GM21423 (cell line): Measurements from ENCODE around the gene GRIK3.

Experiments
- ATAC-seq: cut with Tn5 transposase; IDR thresholded peaks from one replicate; pipeline ENCODE4 v1.9.1; 2021; ENCODE audit warnings: mild to moderate bottlenecking, moderate library complexity; ENCODE audit not compliant: unreplicated experiment

Gene GRIK3

DNA sequence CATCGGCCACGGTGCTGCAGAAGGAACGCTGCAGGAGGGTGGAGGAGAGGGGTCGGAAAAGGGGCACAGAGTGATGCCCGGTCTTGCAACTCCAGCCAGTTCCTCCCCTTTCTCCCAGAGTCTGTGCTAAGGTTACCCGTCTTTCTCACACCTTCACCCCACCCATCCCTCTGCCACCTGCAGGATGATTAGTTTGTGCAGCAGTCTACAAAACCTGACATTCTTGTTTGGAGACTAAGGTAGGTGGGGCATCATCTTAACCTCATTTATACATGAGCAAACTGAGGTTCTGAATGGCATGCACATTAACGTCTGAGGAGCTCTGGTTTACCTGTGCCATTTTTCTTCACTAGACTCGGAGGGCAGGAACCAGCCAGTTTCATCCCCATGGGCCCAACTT, 232.3 kb downstream of the GRIK3 start:
- no peak for ATAC-seq

DNA sequence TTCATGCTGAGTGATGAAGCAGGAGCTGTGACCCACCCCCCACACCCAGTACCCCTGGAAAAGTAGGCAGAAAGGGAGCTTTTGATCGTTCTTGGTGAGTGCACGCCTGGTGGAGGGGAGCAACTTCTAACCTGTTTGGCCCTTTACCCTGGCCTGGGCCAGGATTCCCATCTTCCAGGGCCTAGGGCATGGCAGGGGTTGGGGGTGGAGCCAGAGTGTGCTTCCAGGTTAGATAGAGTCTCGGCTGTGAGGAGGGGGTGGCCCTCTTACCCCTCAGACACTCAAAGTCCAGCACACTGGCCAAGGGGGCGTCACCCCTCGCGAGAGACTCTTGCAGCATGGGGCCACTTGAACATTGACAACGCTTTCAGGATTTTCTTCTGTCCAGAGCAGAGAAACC, 236.6 kb downstream of the GRIK3 start:
- ATAC-seq = no peak

DNA sequence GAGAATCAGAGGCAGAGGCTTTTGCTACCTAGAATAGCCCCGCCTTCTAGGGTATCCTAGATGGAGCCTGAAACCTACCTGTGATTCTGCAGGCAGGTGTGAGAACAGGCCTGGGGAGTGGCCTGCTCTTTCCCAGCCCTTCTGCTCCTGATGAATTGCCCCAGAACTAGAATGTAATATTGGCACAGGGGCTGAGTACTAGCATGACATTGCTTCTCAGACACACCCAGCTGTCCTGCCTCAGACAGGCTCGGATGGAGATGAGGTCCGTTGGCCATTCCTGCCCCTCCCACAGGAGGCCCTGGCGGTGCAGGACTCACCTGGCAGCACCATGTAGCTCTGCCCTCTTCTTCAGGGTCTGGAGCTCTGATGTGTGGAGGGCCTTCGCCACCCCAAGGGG, 237.6 kb downstream of the GRIK3 start:
- no peak for ATAC-seq

DNA sequence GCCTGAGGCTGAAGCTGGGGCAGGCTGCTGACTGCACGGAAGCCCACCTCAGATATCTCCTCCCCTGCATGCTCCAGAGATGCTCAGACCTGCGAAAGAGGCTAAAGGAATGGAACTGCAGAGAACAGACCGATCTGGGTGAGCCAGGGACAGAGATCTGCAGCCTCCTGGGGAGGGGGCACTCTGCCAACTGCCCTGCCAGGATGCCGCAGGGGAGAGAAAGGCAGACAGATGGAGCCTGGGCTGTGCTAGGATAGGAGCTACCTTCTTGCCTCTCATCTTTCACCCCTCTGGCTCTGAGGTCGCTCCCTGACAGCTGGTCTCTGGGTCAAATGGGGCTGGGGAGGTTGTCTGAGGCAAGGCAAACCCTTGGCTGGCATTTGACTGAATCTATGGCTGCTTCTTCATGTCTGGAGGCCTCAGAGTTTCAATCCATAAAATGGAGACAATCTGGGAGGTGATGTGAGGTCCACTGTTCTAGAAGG, 238.2 kb downstream of the GRIK3 start:
- ATAC-seq = no peak

DNA sequence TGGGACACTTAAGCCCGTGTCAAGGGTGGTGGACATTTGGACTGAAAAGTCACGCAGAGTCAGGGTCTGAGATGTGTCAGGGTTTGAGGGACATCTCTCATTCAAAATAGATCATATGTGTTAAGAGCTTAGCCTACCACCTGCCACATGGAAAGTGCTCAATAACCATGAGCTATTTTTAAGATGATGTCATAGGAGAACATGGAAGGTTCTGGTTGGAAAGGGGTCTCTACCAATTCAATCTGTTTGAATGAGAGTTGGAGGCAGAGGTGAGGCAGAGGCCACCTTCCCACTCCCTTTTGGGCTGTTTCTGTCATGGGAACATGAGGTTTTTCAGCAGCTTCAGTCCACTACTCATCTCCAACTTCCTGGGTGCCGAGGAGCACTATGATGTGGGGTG, 239.9 kb downstream of the GRIK3 start:
- ATAC-seq = no peak

DNA sequence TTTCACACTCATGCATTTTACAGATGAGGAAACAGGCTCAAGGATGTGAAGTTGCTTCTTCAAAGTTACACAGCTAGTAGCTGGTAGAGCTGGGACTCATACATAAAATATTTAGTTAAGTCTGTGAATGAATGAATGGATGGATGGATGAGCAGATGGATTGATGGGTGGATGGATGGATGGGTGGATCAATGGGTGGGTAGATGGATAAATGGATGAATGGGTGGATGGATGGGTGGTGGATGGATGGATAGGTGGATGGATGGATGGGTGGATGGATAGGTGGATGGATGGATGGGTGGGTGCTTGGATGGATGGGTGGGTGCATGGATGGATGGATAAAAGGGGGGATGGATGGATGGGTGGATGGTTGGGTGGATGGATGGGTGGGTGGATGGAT, 240.9 kb downstream of the GRIK3 start:
- ATAC-seq = no peak

DNA sequence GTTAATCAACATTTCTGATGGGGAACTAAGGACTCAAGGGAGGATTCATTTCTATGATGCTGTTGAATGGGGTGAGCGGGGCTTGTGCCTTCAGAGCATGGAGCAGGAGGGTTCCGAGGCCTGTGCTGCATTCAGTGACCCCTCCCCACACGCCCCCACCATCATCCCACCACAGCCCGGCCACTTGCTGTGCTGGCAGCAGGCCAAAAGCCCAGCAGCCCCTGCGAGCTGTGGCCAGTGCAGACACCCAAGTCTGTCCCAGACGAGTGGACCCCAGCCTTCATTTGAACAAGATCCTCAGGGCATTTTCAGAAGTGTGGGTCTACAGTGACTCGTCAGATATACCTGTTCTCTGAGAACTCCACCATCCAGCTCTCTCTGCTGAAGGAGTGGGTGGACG, 242.0 kb downstream of the GRIK3 start:
- ATAC-seq = no peak

DNA sequence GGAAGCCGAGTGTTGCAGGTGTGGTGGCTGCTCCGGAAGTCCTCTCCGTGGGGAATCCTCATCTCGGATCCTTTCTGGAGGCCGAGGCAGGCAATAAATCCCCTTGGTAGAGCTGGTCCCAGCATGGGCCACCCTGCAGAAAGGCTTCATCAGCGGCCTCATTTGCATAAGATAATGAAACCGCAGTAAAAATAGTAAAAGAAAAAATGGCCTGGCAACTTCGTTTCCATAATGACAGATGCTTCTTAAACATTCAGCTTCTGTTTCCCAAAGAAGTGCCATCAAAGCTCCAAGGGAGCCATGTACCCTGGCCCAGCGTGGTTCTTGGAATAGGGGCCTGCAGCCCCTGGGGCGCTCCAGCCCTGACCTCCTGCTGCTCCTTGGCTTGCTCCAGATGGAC, 244.1 kb downstream of the GRIK3 start:
- no peak for ATAC-seq

DNA sequence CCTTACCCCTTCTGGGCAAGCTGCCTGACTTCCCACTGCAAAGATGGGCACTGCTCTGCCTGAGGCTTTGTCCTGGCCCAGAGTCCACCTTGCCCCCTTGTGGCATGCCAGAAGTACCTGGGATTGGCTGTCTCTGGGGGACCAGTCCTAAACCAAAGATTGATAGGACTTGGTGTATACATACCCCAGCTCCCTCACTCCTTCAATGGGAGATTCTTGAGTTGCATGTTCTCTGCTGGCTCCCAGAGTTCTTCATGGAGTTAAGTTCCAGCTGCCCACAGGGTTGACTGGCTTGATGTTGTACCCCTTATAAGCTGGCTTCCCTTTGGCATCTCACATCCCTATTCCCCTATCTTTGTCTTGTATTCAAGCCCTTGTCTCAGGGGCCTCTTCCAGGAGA, 244.8 kb downstream of the GRIK3 start:
- ATAC-seq = no peak

DNA sequence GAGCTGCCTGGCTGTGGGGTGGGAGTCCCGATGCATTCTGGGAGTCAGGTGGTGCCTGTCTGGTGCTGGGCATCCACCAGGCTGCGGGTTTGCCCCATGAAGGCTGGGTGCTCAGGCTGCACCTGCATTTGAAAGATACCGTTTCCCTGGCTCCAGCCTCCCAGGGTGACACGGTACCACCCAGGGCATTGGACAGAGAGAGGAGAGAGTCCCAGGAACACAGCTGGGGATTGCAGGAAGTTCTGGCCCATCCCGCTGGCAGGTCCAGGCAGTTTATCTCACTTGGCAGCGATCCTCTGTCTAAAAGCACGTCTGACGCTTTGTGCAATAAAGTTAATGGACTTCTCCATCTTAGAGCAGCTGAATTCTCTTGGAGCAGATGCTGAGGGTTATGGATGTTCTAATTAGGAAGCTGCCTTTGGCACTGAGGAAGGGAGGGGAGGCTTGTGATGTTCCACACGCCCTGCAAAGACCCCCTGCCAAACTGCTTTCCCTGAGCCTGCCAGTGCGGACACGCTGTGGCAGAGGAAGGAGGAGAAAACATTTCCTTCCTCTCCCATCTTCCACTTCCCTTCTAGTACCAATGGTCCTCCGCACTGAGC, 246.9 kb downstream of the GRIK3 start:
- no peak for ATAC-seq

DNA sequence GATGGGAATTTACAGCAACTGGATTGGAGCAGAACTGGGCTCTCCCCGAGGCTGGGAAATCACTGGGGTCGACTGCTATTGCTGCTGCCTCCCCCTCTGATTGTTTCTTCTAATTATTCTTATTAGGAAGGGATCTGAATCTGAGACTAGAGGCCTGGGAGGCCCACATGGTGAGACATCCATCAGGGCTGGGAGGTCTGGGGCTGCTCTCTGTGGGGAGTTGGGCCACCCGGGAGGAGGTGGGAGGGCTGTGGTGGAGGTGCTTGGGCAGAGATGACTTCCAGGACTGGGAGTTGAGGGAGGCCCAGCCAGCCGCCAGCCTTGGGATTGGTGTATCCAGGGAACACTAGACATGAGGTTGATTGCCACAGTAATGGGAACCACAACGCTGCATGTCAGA, 247.9 kb downstream of the GRIK3 start:
- ATAC-seq = no peak

DNA sequence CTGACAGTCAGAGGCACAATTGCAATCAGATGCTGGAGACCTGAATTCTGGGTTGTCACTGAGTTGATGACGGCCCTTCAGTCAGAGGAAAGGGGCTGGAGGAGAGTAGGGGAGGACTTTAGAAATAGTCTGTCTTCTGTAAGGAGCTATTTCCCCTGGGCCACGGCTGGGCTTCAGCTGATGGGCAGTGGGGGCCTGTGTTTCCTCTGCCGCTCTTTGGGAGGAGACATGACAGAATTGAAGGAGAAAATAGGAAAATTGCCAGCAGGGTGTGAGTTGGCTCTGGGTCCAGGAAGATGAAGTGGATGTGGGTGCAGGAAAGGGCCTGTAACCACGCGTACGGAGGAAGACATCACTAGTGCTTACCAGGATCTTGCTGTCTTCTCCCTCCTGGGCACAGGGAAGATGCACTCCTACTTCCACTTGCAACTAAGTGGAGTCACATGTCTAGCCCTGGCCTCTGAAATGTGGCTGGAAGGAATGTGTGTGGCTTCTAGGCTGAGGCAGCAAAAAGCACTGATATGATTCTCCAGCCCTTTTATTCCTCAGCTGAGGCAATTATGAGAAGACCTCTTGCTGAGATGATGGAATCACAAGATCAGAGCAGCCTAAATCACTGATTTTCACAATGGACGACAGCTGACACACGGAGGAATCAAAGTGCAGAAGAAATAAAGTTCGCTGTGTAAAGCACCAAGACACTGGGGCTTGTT, 250.0 kb downstream of the GRIK3 start:
- no peak for ATAC-seq

DNA sequence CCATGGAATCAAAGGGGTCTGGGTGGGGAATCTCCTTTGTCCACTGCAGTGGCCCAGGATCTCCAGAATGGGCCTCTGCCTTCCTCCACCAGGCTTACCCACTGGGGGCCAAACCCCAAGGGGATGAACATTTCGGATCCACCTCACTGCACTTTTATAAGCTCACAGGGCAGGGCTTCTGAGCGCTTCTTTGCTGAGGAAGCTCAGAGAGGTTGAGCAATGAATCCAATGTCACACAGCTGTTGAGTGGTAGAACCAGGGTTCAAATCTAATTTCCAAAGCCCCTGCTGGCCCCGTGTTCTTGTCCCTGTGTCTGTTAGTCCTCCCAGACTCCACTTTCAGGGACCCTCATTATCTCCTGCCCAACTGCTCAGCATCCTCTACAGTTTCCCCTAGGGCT, 250.8 kb downstream of the GRIK3 start:
- ATAC-seq = no peak

DNA sequence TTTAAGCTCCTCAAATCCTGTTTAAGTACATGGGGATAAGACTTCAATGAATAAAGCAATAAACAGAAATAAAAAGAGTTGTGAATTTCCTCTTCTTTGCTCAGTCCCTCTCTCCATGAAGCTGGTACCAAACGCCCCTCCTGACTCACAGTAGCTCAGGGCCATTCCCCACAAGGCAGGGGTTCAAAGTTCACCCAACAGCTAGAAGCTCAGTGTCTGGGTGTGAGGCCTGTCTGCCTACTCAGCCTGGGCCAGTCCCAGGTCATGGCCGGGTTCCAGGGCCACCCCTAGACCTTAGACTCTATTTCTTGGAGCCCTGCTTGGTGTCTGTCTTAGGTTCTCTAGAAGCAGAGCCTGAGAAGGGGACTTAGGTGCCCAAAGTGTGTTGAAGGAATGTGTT, 251.5 kb downstream of the GRIK3 start:
- no peak for ATAC-seq

DNA sequence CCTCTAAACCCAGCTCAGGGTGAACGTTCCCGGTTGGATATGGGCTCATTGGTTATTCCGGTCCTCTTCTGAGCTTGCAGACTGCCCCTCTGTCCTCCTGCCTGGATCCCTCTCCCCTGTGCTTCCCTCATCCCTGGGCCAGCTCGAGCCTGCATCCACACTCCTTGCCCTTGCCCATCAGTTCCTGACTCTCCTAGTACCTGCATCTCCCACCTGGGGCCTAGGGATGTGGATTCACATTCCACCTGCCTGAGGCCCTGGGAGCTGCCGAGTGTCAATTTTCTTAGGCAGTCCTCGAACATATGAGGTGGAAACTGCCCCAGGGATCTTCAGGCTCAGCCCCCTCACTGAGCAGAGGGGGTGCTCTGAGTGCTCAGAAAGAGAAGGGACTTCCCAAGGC, 252.2 kb downstream of the GRIK3 start:
- ATAC-seq = no peak

DNA sequence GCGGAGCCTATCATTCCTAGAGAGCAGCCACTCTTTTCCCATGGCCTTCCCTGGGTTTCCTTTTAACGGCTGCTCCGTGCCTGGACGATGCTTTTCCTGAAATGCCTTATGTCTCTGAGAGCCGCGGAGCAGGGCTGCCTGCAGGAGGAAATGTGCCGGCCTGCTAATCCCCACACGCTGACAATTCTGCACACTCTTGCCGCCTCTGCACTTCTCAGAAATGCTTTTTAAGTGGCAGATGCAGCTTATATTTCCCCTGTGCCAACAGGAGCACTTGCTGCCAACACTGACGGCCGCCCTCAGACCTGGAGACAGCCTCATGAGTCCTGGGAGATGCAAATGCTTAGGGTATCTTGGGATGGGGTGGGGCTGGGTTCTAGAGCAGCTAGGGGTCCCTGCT, 253.2 kb downstream of the GRIK3 start:
- no peak for ATAC-seq

DNA sequence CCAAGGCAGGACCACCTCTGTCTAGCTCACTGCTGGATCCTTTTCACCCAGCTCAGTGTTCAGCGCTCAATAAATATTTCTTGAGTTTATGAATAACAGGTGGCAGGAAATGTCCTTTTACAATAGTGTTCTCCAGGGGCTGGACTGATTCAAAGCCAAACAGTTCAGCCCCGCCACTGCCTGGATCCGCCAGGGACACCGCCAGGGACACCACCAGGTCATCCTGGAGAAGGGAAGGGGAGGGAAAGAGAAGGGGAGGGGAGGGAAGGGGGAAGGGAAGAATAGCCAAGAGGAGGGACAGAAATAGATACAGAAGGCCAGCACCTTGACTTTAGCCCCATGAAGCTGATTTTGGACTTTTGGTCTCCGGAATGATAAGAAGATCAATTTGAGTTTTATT, 255.6 kb downstream of the GRIK3 start:
- ATAC-seq = no peak

DNA sequence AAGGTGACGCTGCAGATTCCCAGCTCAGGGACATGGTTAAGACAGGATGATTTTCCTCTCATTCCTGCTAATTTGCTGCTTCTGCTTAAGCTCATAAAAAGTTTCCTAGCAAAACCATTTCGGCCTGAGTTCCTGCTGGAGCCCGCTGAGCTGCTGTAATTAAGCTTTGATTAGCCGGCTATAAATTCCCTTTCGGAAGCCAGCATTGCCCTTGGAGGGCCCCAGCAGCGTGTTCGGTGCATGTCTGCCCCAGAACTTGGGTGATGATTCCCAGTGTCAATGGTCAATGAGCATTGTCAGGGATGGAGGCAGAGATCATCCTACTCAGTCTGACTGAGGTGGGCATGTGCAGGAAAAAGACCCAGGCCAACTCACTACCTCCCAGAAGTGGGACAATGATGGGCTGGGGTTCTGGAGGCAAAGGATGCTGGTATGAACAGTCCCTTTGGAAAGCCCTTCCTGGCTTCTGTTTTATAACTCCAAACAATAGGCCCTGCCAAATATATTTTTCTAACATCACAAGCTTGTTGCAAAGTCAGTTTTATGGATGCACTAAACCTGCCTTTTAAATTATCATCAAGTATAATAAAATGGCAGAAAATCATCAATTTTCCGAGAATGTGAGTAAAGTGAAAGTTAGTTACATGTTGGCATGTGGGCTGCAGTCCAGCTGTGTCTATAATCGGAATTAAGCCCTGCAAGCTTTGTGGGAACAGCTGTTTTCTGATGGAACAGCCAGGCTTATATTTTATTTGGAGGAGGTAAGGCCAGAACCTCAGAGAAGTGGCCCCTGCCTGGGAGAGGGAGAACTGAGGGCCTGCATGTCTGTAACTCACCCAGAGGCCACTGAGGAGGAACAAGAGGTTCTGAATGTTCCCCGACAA, 257.1 kb downstream of the GRIK3 start:
- no peak for ATAC-seq

DNA sequence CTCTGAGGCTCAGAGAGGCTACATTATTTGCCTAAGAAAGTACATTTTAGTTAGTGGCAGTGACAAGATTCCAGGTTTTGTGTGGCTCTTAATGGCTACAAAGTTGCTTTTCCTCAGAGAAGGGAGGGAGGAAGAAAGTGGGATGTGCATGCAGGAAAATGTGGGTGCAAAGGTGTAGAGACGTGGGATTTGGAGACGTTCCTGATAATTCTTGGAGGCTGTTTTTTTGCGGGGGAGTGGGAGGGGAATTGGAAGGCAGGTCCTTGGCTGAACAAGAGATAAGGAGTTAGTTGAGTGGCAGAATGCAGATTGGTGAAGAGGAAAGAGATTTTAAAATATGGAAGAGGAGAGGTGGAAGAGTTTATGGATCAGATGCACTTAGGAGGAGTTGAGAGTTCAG, 258.1 kb downstream of the GRIK3 start:
- no peak for ATAC-seq

DNA sequence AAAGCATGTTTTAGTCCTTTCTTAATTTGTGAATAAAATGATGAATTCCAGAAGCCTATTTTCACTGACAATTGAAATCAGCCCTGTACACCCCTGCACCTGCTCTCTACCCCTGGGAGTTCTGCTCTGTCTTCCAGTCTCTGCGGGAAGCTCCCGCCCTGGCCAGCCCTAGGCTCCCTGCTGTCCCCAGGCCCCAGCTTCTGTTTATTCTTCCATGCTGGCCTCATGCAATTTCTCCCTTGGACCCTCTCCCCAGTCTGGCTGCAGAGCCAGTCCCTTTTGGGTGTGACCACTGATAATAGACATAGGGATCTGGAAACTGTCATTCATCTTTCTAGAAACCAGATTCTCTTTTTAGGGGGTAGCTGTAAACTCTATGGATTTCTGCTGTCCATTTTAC, 258.6 kb downstream of the GRIK3 start:
- ATAC-seq = no peak

DNA sequence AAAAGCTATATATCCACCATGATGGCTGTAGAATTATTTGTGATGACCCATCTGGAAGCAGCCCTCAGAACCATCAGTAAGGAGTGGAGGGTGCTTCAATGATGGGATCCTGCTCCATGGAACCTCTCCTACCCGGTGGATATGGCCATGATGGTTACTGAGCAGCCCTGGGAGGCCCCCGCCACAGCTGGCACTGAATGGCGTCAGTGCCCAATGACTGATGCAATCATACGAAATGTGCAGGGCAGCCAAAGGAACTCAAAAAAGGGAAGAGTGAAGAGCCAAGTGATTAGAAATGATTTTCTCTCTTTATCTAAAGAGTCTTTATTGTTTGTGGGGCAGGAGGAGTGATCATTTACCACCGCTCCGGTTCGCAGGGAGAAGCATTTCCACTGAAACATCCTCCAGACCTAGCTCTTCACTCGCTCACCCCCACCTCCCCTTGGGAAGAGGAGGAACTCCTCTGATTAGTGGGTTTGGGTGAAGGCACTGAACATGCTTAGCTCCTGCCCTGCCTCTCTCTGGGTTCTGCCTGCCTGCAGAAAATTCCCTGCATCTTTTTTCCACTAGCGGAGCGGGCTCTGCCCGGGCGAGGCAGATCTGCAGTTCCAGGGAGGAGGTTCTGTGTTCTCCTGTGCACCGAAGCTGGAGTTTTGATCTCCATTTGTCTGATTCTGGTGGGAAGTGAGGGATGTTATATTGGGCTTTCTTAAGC, 260.3 kb downstream of the GRIK3 start:
- no peak for ATAC-seq
